NCI-H510A treated with DMSO at 0.1 percent for 48 hours (cell line): ENCODE measurements around the gene EBF4.
A peak's percentile ranks its signal among the peaks of the same experiment; 100 is the strongest.
"Not testable (repeated sequence)": the region's sequence is repeated elsewhere in the genome, so short reads cannot be mapped to it uniquely, and the experiment has no call there.

Experiments used
- DNase-seq: peaks from one replicate; lab custom pipeline; 2025; lab: John Stamatoyannopoulos, UW

EBF4 gene

DNA sequence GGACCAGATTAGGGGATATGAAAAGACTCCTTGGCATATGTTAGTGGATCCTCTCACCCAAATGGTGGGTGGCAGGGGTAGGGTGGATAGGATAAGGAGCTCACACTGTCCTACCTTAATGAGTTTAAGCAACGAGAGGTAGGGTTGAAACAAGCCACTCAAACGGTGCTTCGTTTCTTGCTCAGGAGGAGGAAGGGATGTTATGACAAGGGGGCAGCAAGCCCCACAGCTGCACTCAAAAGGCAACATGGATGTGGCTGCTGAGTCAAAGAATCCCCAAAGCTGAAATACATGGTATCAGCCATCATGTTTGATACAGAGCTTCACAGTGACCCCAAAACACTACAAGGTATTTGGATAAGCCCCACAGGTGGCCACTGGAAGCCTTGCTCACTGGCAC, 20.1 kb upstream of the EBF4 start:
- DNase-seq = no peak

DNA sequence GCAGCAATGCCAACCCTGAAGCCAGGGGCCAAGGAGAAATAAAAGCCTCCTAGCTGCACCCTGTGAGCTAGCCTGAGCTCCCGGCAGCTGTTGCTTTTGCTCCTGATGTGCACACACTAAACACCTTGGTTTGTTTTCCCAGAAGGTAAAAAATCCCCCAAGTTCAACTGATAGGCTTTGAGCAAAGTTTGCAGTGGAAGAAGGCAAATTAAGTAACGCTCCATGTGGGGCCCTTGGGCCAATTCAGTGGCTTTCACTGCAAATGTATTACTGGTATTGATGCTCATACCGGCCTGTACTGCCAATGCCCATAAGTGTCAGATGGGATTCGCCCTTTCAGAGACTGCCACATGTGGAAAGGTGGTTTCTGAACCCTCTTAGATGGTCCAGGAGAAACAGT, 19.1 kb upstream of the EBF4 start:
- no peak for DNase-seq

- DNase-seq = no peak
Observed at GRCh38 chr20:2680046-2680445, 12.5 kb upstream of the EBF4 start.

DNA sequence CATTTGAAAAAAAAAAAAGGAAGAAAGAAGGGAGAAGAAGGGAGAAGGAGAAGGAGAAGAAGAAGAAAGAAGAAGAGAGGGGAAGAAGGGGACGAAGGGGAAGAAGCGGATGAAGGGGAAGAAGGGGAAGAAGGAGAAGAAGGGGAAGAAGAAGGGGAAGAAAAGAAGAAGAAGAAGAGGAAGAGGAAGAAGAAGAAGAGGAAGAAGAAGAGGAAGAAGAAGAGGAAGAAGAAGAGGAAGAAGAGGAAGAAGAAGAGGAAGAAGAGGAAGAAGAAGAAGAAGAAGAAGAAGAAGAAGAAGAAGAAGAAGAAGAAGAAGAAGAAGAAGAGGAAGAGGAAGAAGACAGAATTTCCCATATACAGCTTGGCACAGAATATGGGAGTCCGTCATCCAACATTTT, 10.5 kb upstream of the EBF4 start:
- not testable (repeated sequence) for DNase-seq

- not testable (repeated sequence) for DNase-seq
Observed at GRCh38 chr20:2684817-2685216, 7.8 kb upstream of the EBF4 start.

DNA sequence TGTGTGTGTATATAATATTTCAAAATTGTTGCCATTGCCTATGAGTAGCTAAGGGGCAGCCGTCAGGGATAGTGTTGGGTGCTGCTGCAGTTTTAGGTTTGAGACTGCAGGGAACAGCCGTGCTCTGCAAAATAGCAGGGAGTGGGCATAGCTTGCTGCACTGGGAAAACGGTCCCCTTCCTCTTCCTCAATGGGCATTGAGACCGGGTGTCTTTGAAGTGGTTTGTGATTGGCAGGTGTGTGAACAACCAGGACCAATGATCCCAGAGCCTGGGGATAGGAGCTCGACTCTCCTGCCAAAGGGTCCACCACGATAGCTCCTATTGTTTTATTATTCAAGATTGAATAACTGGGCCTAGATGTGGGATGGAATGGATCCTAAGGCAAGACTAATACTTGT, 5.1 kb upstream of the EBF4 start:
- DNase-seq = no peak

DNA sequence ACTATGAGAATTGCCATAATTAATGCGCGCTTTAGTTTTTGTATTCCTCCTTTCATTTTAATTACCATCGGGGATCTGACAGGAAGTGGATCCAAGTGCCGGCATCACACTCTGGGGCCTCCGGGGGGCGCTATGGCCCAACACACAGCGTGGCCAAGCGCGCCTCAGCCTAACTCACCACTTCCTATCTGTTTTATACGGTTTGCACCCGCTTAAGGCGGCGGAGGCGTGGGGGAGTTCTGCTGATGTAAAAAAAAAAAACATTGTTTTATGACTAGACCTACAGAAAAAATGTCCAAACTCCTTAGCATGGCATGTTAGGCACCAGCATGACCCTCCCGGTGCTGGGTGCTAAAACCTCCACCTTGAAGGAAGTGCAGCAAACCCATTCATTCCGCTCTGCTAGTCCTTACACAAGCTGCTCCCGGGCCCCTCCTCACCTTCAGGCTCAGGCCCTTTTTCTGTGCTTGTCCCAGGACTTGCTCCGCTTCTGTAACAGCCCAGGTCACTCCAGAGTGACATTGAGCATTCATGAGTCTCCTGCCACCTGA, 4.5 kb upstream of the EBF4 start:
- DNase-seq = peak; percentile 80

- DNase-seq = no peak
Observed at GRCh38 chr20:2690213-2690612, 2.4 kb upstream of the EBF4 start.

DNA sequence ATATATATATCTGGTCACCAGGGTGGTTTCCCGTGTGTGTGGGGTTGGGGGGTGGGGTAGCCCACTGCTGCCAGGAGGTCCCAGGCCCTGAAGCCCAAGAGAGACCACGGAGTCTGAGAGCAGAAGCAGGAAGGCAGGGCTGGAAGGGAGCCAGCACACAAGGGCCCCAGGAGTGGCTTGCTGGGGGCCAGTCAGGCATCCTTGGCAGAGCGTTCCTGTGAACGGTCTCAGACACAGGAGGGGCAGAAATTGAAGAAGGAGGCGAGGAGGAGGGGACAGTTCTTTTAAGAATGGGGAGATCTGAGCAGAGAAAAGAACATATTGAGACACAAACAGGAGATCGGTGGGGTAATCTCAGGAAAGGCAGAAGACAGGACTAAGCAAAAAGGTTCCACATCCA, 1.9 kb upstream of the EBF4 start:
- no peak for DNase-seq

GRCh38 chr20:2691127-2691526, 1.5 kb upstream of the EBF4 start:
- no peak for DNase-seq

GRCh38 chr20:2691663-2692035, 931 bp upstream of the EBF4 start:
- DNase-seq = no peak

DNA sequence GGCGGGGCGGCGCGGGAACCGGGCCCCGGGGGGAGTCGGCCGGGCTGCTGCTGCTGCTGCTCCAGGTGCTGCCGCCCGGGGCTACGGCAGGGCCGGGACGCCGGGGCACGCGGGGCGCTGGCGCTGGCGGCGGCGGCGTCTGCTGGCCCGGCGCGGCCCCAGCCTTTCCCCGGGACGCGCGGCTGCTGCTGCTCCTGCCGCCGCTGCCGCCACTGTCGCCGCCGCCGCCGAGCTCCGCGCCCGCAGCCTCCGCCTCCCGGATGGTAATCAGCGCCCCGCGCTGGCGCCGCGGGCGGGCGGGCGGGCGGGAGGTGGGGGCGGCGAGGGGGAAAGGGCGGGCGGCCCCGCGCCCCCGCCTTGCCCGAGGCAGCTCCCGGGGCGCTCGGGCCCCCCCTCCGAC, 306 bp downstream of the EBF4 start:
- DNase-seq = no peak

- peak; percentile 36 for DNase-seq
Observed at GRCh38 chr20:2693286-2694007, 867 bp downstream of the EBF4 start.

GRCh38 chr20:2694008-2694471, 1.5 kb downstream of the EBF4 start:
- DNase-seq = peak; percentile 12

DNA sequence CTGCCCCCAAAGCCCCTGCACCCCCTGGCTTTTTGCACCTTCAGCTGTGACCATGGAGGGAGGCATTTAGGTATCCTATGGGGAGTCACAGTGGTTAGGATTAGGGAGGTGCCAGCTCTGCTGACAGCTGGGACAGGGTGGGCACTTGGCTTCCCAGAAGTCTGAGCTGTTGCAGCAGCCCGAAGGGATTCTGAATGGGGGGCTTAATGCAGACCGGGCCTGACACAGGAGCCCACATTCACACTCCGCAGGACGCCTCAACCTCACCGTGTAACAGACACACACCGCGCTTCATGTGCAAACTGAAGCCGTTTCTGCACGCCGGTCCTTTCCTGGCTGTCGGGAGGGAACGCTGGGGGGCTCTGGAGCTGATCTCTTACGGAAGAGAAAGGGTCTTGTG, 1.9 kb downstream of the EBF4 start:
- no peak for DNase-seq

DNA sequence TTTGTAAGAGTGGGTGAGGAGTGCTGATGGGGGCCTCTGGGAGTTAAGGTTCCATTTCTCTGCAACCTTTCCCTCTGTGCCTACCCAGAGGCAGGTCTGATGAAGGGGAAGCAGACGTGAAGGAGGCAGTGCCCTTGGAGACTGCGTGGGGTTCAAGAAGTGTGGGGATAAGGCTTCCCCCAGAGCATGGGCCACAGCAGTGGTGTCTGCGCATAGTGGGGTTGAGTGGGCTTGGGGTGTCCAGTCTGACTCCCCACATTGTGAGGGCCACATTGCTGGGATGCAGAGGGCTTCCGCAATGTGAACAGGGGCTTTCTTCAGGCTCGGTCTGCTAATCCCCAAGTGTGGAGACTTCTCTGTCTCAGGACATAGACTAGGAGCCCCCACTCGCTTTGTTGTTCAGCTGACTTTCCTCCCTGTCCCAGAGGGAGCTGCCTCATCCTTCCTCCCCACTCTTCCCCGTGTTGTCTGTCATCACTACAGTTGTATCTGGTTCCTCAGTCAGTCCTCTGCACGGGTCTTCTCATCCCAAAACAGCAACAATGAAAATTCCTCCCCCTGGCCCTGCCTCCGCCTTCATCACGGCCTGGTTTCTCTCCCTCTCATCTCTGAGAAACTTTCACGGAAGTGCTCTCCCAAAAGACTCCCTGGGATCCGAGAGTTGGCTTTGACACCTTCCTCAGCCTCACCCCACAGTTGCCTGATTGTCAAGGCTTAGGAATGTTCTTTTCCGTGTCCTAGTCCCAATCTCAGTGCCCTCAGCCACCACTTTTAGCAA, 2.8 kb downstream of the EBF4 start:
- no peak for DNase-seq

DNA sequence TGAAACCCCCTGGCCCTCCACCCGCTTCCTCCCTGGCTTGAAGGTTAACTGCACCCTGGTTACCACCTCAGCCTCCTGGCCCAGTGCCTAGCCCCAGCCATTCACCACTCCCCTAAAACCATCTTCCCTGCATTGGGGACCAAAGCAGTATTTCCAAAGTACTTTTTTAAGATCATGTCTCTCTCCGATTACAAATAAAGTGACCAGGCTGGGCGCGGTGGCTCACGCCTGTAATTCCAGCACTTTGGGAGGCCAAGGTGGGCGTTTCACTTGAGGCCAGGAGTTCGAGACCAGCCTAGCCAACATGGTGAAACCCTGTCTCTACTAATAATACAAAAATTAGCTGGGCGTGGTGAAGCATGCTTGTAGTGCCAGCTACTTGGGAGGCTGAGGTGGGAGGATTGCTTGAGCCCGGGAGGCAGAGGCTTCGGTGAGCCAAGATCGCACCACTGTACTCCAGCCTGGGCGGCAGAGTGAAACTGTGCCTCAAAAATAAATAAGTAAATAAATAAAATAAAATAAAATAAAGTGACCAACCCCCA, 3.5 kb downstream of the EBF4 start:
- DNase-seq = not testable (repeated sequence)

DNA sequence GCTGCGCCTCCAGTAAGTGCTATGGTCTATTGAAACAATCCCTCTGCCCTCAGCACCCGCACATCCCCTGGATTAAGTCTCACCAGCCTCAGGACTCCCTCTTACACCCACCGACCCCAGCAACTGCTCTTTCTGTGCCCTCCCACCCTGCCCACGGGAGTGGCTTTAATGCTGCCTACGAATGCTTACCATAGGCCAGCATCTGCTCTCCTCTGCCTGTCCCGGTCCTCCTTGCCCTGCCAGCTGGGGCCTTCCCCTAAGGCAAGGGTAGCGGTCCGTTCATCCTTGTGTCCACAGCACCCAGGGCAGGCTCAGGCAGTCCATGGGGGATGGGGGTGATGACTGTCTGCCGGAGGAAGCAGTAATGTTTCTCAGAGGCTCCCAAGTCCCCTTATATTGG, 4.1 kb downstream of the EBF4 start:
- no peak for DNase-seq

DNA sequence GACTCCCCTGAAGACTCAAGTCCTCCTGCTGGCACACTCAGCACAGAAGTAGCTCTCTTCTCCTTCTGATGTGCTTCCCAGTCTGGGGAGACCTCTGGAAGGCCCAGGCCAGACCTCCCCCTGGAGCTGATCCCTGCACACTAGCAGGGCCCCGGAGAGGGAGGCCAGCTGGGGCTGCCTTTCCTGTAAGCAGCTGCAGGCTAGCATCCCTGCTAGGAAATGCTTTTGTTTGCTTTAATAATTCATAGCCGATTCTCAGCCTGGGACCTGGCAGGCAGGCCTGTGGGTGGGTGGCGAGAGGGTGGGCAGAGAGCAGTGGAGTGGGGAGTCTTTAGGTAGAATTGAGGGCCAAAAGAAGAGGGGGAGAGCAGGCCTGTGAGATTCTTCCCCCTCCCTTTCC, 5.2 kb downstream of the EBF4 start:
- DNase-seq = no peak

- no peak for DNase-seq
Observed at GRCh38 chr20:2698186-2698817, 5.7 kb downstream of the EBF4 start.

DNA sequence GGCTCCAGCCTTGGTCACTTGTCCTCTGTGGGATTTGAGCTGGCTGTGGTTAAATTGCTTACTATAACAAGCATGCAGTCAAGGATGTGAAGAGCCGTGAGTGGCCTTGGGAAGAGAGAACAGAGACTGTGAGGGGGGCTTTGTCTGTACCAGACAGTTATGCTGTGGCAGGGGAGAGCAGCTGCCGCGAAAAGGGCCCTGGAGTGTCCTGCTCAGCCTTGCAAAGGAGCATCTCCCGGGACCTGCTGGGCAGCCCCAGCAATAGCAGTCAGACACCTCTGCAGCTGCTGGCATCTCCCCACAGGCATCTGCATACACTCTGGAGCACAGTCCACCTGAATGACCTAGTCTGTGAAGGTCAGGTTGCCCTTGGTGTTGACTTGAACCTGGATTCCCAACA, 6.3 kb downstream of the EBF4 start:
- DNase-seq = no peak

GRCh38 chr20:2699775-2700413, 7.3 kb downstream of the EBF4 start:
- DNase-seq = no peak
